Measurements from ENCODE around the gene PDLIM4. TPM values are rescaled to one million over a fixed set of nuclear protein-coding genes. Genes with fewer than 3 reads are reported as not detected.

PDLIM4 gene
- total RNA-seq, 1 donor, result 67.7 TPM

GRCh38 chr5:132267931-132268768 is 10.7 kb downstream of the PDLIM4 start:
- H3K79me2 ChIP-seq (ENCODE audit: insufficient read depth, low read length), result peaks cover 40% of the 10 kb centered on the region

GRCh38 chr5:132268769-132269551 is 11.5 kb downstream of the PDLIM4 start:
- Histone ChIP-seq H3K79me2 (ENCODE audit: insufficient read depth, low read length) (peaks cover 39% of the 10 kb centered on the region), H2AFZ (ENCODE audit: low read length) (no peak overlapping the region), H3K27me3 (ENCODE audit: insufficient read depth, low read length) (no peaks in the 10 kb centered on the region), H3K4me1 (ENCODE audit: insufficient read depth, low read length) (peaks cover 34% of the 10 kb centered on the region), H3K4me3 (ENCODE audit: insufficient read depth, low read length) (no peak overlapping the region), H3K36me3 (ENCODE audit: insufficient read depth, low read length) (peaks cover 86% of the 10 kb centered on the region), H4K20me1 (ENCODE audit: insufficient read depth, low read length) (peaks cover 62% of the 10 kb centered on the region), H3K9me3 (ENCODE audit: low read depth, low read length) (no peaks in the 10 kb centered on the region), H3K4me2 (ENCODE audit: insufficient read depth, low read length) (no peak overlapping the region), H3K27ac (ENCODE audit: low read depth, low read length) (peak overlapping the region; percentile 71)
- peak; percentile 92 for DNase-seq (ENCODE audit: insufficient read length, low spot score, missing footprints)
- no peak for TF ChIP-seq CTCF (IDR thresholded peaks at IDR 0.05; ENCODE audit: extremely low read depth, low read depth, low read length)

More at GRCh38 chr5:132267931-132268768, 10.7 kb downstream of the PDLIM4 start:
- Histone ChIP-seq H4K20me1 (ENCODE audit: insufficient read depth, low read length) (peaks cover 62% of the 10 kb centered on the region), H3K27me3 (ENCODE audit: insufficient read depth, low read length) (no peaks in the 10 kb centered on the region), H3K4me3 (ENCODE audit: insufficient read depth, low read length) (no peak overlapping the region), H3K4me2 (ENCODE audit: insufficient read depth, low read length) (no peak overlapping the region), H3K4me1 (ENCODE audit: insufficient read depth, low read length) (peaks cover 42% of the 10 kb centered on the region), H3K9me3 (ENCODE audit: low read depth, low read length) (no peaks in the 10 kb centered on the region), H3K36me3 (ENCODE audit: insufficient read depth, low read length) (peaks cover 82% of the 10 kb centered on the region), H3K27ac (ENCODE audit: low read depth, low read length) (peak overlapping the region; percentile 98), H2AFZ (ENCODE audit: low read length) (no peak overlapping the region)
- peak; percentile 36 for DNase-seq (ENCODE audit: insufficient read length, low spot score, missing footprints)
- no peak for TF ChIP-seq CTCF (IDR thresholded peaks at IDR 0.05; ENCODE audit: extremely low read depth, low read depth, low read length)

GRCh38 chr5:132269635-132270334 is 12.3 kb downstream of the PDLIM4 start:
- H3K4me1 ChIP-seq (ENCODE audit: insufficient read depth, low read length), result peaks cover 26% of the 10 kb centered on the region

More at GRCh38 chr5:132269635-132270334, 12.3 kb downstream of the PDLIM4 start:
- Histone ChIP-seq H3K9me3 (ENCODE audit: low read depth, low read length) (no peaks in the 10 kb centered on the region), H3K27me3 (ENCODE audit: insufficient read depth, low read length) (no peaks in the 10 kb centered on the region), H3K36me3 (ENCODE audit: insufficient read depth, low read length) (peaks cover 88% of the 10 kb centered on the region), H3K4me3 (ENCODE audit: insufficient read depth, low read length) (no peak overlapping the region), H4K20me1 (ENCODE audit: insufficient read depth, low read length) (peaks cover 66% of the 10 kb centered on the region), H3K79me2 (ENCODE audit: insufficient read depth, low read length) (peaks cover 35% of the 10 kb centered on the region), H2AFZ (ENCODE audit: low read length) (no peak overlapping the region), H3K27ac (ENCODE audit: low read depth, low read length) (peak overlapping the region; percentile 71), H3K4me2 (ENCODE audit: insufficient read depth, low read length) (no peak overlapping the region)
- TF ChIP-seq CTCF (IDR thresholded peaks at IDR 0.05; ENCODE audit: extremely low read depth, low read depth, low read length), result no peak
- peak; percentile 73 for DNase-seq (ENCODE audit: insufficient read length, low spot score, missing footprints)
